Right cardiac atrium (tissue), 5 donors: ENCODE data around the gene ZBED6. TPM values are rescaled to one million over a fixed set of nuclear protein-coding genes. Genes with fewer than 3 reads are reported as not detected.

Source experiments
- ATAC-seq, 2 donors: fragments of 200-7000 bp; cut with Tn5 transposase; one replicate each; pipeline versions ENCODE4 v1.8.0 to v1.9.1; 2020; ENCODE audit warnings: moderate library complexity in 2 of 2, mild to moderate bottlenecking in 1 of 2
- DNase-seq, 3 donors: peaks; one replicate each; pipeline ENCODE4 v3.0.0-alpha.2; 2020
- H3K27ac ChIP-seq: one replicate; pipeline ENCODE4 v1.5.1; 2013; ENCODE audit warnings: mild to moderate bottlenecking, low read length, control low read depth, moderate library complexity
- H3K27me3 ChIP-seq: one replicate; pipeline ENCODE4 v1.6.1; 2013; ENCODE audit not compliant: control insufficient read depth, insufficient read depth
- H3K4me1 ChIP-seq: one replicate; pipeline ENCODE4 v1.6.1; 2013; ENCODE audit warnings: low read length; ENCODE audit not compliant: control insufficient read depth, insufficient read depth
- H3K4me3 ChIP-seq: one replicate; pipeline ENCODE4 v1.5.1; 2013; ENCODE audit warnings: low read length, control low read depth
- H3K9me3 ChIP-seq: one replicate; pipeline ENCODE4 v1.6.1; 2013; ENCODE audit warnings: low read length; ENCODE audit not compliant: control insufficient read depth
- WGBS: extraction: QIAGEN DNeasy Blood & Tissue Kit; methylation state at CpG from one replicate; pipeline ENCODE4 v1.1.7; 2013; 5-methylcytosine and 5-hydroxymethylcytosine counted together
- intact Hi-C, 4 donors: fragments of 100-400 bp; cut with DNase I; formaldehyde crosslinking; loops; one replicate each; pipeline versions ENCODE4 v1.11.0 to v1.14.0; 2022 to 2023
- polyA plus RNA-seq: library from polyadenylated mRNA; stranded (reverse); fragments of 200-250 nt; gene quantifications from one replicate; pipeline ENCODE4 v1.2.3, GENCODE V29; 2013
- total RNA-seq, 4 donors: library from RNA; stranded (reverse); fragmentation: NEBNext Ultra II Directional; extraction: Animal tissue kit (Norgen Biotek cat#: 25700); gene quantifications; one replicate each; pipeline ENCODE4 v1.2.1, GENCODE V29; 2021
- donor health status: healthy with polysubstance abuse.
- donor health status: DM: no; HTN: yes; CAD: no.
- donor health status: DM: no; HTN: no; CAD: no.
- donor health status: DM: no; HTN: yes; CAD: no; lungs with severe emphysema.
- donor health status: DM: yes; HTN: yes; CAD: no.

The ZBED6 gene
- total and polyA plus RNA-seq, 5 donors: 1.8 to 23.2 (median 15.9) TPM

DNA sequence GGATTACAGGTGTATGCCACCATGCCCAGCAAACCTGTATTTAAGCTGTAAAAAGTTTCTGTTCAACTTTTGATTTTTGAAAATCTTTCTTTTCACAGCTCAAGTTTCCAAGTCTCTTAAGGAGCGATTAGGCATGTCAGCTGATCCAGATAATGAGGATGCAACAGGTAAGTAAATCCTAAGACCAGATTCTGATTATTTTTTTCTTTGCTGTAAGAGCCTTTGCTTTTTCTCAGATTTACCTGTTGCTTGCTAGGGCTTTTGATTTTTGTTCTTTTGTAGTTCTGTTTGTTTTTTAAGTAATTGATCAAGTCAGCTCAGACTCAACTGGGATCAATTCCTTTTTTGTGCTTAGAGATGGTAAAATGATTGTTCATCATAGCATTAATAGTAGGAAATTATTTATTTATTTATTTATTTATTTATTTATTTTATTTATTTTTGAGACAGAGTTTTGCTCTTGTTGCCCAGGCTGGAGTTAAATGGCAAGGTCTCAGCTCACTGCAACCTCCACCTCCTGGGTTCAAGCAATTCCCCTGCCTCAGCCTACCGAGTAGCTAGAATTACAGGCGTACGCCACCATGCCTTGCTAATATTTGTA, 44.9 kb downstream of the ZBED6 start:
- no peak for ATAC-seq
- Histone ChIP-seq H3K4me3 (no peak overlapping the region), H3K9me3 (no peaks in the 10 kb centered on the region), H3K27me3 (no peaks in the 10 kb centered on the region), H3K4me1 (no peaks in the 10 kb centered on the region), H3K27ac (no peak overlapping the region)
- 97% methylated on average over 4 of the region's 4 CpGs for WGBS
- DNase-seq: no peak
- intact Hi-C loops: no loop called here

DNA sequence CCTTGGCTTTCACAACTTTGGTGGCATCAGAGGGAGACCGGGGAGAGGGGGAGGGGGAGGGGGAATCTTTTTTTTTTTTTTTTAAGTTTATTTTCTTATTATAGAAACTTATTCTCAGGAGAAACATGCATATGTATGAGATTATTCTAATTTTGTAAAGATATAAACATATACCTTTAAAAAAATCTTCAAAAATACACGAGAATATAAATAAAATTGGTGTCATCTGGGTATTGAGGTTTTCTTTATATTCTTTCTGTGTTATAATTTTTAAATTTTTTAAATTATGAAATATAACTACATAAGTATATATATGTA, 47.1 kb downstream of the ZBED6 start:
- H3K4me1 ChIP-seq: no peaks in the 10 kb centered on the region
- DNase-seq (no peak), ATAC-seq (no peak)
- no peak overlapping the region for H3K4me3 ChIP-seq
- WGBS: 85% methylated on average over 2 of the region's 2 CpGs
- intact Hi-C loops: no loop called here
- no peaks in the 10 kb centered on the region for H3K27me3 ChIP-seq
- H3K27ac ChIP-seq: no peak overlapping the region
- H3K9me3 ChIP-seq: no peaks in the 10 kb centered on the region

DNA sequence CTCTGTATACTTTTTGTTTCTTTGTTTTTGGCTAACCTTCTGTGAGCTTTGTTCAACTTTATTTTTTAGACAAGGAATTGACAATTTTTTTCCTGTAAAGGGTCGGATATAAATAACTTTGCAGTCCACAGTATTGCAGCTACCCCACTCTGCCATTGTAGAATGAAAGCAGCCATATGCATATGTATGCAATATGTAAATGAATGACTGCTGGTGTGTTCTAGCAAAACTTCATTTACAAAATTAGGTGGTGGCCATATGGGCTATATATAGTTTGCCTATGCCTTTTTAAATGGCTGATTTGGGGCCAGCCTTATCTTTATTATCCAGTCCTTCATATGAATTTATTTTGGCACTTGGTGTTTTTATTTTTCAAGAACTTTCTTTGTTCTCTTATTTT, 48.0 kb downstream of the ZBED6 start:
- H3K27ac ChIP-seq: no peak overlapping the region
- ATAC-seq: no peak
- intact Hi-C loops: no loop called here

More for the DNA sequence above, 48.0 kb downstream of the ZBED6 start:
- H3K4me3 ChIP-seq: no peak overlapping the region
- H3K27me3 ChIP-seq: no peaks in the 10 kb centered on the region
- 80% methylated on average over 1 of the region's 1 CpG for WGBS
- H3K9me3 ChIP-seq: no peaks in the 10 kb centered on the region
- DNase-seq: no peak
- H3K4me1 ChIP-seq: no peaks in the 10 kb centered on the region

Other genes starting within 250 kb of the ZBED6 start
- gene ATP2B4, start 168.8 kb upstream of the ZBED6 start, total RNA-seq: 100 to 1,000 TPM in 3 of 4 donors, 10 to 100 TPM in 1; 97.0 to 132 (median 112) TPM
- 65.7 TPM for gene ATP2B4, start 168.8 kb upstream of the ZBED6 start, polyA plus RNA-seq
- gene LAX1, start 30.4 kb upstream of the ZBED6 start, total RNA-seq: under 1 TPM; 0.20 to 0.43 (median 0.27) TPM
- gene LAX1, start 30.4 kb upstream of the ZBED6 start, polyA plus RNA-seq: 0.14 TPM
- 10 to 100 TPM; 46.8 to 56.0 (median 50.9) TPM for gene ZC3H11A, start within 50 bp of the ZBED6 start, total RNA-seq
- 33.4 TPM for gene ZC3H11A, start within 50 bp of the ZBED6 start, polyA plus RNA-seq
- 10 to 100 TPM; 48.7 to 59.7 (median 56.1) TPM for gene SNRPE, start 66.0 kb downstream of the ZBED6 start, total RNA-seq
- gene SNRPE, start 66.0 kb downstream of the ZBED6 start, polyA plus RNA-seq: 76.9 TPM